NCI-H2107 (cell line): ENCODE measurements around the gene TNRC18.
A peak's percentile ranks its signal among the peaks of the same experiment; 100 is the strongest.
"Not testable (repeated sequence)": the region's sequence is repeated elsewhere in the genome, so short reads cannot be mapped to it uniquely, and the experiment has no call there.

Experiments
- DNase-seq: peaks from one replicate; lab custom pipeline; 2025; lab: John Stamatoyannopoulos, UW

The TNRC18 gene, protein sequence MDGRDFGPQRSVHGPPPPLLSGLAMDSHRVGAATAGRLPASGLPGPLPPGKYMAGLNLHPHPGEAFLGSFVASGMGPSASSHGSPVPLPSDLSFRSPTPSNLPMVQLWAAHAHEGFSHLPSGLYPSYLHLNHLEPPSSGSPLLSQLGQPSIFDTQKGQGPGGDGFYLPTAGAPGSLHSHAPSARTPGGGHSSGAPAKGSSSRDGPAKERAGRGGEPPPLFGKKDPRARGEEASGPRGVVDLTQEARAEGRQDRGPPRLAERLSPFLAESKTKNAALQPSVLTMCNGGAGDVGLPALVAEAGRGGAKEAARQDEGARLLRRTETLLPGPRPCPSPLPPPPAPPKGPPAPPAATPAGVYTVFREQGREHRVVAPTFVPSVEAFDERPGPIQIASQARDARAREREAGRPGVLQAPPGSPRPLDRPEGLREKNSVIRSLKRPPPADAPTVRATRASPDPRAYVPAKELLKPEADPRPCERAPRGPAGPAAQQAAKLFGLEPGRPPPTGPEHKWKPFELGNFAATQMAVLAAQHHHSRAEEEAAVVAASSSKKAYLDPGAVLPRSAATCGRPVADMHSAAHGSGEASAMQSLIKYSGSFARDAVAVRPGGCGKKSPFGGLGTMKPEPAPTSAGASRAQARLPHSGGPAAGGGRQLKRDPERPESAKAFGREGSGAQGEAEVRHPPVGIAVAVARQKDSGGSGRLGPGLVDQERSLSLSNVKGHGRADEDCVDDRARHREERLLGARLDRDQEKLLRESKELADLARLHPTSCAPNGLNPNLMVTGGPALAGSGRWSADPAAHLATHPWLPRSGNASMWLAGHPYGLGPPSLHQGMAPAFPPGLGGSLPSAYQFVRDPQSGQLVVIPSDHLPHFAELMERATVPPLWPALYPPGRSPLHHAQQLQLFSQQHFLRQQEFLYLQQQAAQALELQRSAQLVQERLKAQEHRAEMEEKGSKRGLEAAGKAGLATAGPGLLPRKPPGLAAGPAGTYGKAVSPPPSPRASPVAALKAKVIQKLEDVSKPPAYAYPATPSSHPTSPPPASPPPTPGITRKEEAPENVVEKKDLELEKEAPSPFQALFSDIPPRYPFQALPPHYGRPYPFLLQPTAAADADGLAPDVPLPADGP (N-terminal part only)

GRCh38 chr7:5423306-5423975, at the start of gene TNRC18:
TSS of gene TNRC18 (minus strand) at chr7:5423834. CDS start at chr7:5421246, 2,588 bp downstream.
- DNase-seq, result peak; percentile 84

DNA sequence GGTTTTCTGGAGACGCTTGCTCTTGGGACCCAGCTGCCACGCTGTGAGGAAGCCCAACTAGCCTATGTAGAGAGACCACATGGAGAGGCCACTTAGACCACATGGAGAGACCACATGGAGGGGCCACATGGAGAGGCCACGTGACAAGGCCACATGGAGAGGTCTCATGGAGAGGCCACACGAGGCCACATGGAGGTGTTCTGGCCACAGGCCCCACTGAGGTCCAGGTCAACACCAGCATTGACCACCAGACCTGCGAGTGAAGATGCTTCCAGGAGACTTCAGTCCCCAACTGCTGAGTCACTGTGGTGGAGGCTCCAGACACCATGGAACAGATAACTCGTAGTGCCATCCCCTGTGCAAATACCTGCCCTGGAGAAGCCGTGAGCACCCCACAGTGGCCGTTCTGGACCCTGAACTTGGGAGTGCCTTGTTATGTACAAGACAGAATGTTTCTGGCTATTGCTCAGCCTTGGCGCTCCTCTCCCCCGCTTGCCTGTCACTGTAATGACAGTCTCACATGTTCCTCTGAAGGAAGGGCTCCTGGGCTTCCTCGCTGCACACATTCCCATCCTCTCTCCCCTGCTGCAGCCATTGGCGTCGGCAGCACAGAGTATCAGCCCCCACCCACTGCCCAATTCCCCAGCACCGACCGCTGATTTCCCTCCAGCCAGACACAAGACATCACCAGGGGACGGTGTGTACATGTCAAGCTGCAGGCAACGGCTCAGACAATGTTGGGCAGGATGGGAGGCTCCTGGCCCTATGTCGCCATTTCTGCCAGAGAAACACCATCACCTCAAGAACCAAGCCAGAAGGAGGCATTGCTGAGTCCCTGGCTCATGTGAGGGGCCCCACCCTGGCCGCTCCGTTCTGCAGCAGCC, 49.0 kb upstream of the TNRC18 start:
- no peak for DNase-seq

- not testable (repeated sequence) for DNase-seq
Measured at GRCh38 chr7:5471623-5472022, 48.0 kb upstream of the TNRC18 start.

GRCh38 chr7:5470816-5471215, 47.2 kb upstream of the TNRC18 start:
- DNase-seq, result no peak

GRCh38 chr7:5470167-5470532, 46.5 kb upstream of the TNRC18 start:
- no peak for DNase-seq

- DNase-seq, result no peak
Measured at GRCh38 chr7:5469375-5470166, 45.9 kb upstream of the TNRC18 start.

DNA sequence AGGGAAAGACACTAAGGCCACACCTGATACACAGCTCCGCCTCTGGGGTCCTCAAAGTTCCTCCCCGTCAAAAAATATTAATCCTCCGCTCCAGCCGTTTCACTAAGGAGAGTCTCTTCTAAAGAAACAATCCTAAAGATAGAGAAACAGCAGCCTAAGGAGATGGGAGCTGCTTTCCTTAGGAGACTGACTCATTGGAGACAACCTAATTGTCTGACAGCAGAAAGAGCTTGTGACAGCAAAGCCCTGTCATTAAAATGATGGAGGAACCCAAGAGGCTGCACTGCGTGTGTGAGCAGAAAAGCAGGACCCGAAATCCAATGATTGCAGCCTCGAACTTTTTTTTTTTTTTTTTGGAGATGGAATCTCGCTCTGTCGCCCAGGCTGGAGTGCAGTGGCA, 44.0 kb upstream of the TNRC18 start:
- DNase-seq, result no peak

- no peak for DNase-seq
Measured at GRCh38 chr7:5466551-5466950, 42.9 kb upstream of the TNRC18 start.

DNA sequence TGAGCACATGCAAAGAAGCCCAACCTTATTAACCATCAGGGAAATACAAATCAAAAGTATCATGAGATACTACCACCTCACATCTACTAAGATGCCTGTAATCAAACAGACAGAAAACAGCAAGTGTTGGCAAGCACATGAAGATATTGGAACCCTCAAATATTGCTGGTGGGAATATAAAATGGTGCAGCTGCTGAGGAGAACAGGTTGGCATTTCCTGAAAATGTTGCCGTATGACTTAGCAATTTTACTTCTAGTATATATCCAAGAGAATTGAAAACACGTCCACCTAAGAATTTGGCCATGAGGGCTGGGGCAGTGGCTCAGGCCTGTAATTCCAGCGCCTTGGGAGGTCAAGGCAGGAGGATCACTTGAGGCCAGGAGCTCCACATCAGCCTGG, 39.4 kb upstream of the TNRC18 start:
- no peak for DNase-seq

DNA sequence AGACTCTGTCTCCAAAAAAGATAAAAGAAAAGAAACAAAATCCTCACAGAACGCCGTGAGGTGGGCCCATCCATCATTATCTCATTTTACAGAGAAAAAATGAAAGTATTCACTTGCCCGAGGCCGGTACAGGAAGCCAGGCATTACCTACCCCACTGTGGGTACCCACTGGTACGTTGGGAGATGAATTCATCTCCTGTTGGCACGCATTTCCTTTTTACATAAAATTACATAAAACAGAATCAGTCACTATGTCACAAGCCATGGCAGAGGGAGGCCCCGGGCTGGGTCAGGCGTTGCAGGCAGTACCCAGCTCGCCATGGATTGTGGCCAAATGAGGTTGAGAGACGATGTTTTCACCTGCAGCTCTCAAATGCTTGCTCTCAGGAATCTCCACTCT, 38.6 kb upstream of the TNRC18 start:
- no peak for DNase-seq

DNA sequence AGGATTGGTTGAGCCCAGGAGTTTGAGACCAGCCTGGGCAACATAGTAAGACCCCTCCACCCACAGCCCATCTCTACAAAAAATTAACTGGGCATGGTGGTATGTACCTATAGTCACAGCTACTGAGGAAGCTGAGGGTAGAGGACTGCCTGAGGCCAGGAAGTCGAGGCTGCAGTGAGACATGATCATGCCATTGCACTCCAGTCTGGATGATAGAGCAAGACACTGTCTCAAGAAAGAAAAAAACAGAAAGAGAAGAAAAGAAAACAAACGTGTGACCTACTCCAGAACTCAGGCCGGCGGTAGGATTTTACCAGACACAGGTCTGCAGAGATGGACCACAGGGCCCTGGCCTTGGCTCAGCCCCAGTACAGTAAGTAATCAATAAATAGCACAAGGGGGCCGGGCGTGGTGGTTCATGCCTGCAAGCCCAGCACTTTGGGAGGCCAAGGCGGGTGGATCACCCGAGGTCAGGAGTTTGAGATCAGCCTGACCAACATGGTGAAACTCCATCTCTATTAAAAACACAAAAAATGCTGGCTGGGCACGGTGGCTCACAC, 35.4 kb upstream of the TNRC18 start:
- no peak for DNase-seq

DNA sequence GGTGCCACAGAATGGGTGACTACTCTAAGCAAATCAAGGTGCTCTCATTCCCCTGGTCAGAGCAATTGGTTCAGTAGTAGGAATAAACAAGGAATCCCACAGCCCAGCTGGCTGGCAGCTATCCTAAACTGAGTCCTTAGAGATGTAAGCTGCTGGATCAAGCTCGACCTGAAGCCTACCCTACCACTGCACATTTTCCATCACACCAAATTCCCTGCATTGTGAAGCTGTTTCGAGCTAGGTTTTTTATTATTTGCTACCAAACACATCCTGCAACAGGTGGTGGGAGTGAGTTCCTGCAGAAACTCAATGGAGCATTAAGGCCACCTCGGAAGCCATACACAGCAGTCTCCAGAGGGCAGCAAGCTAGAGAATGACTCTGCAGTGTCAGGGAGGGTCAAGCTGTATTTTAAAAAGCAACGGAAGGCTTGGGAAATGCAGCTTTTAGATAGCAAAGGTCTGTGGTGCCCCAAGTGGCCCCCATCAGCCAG, 33.7 kb upstream of the TNRC18 start:
- no peak for DNase-seq

DNA sequence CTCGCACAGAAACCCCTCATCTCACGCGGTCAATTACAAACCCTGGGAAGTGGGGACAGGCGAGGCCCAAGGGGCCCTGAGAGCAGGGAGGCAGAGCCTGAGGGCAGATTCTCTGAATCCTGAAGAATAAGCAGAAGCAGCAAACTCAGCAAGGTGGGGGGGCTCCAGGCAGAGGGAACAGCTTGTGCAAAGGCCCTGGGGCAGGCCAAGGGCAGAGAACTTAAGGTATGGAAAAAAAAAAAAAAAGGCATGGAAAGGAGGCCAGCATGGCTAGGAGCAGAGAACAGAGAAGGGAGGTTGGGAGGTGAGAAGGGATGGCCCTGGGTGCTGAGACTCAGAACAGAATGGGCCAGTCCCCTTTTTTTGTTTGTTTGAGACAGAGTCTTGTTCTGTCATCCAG, 32.8 kb upstream of the TNRC18 start:
- no peak for DNase-seq

GRCh38 chr7:5455581-5456219, 32.1 kb upstream of the TNRC18 start:
- DNase-seq, result no peak

DNA sequence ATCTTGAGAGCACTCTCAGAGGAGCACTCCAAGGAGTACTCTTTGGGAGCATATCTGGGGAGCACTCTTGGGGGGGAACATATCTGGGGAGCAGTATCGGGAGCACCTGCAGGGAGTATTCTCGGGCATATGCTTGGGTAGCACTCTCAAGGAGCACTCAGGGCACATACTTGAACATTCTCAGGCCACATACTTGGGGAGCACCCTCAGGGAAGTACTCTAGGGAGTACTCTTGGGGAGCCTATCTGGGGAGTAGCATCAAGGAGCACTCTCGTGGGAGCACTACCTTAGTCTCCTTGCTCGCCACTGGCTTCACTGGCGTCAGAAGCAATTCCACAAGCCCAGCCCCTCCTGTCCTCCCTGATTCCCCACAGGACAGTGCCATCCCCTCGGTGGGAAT, 31.5 kb upstream of the TNRC18 start:
- DNase-seq, result no peak

GRCh38 chr7:5454485-5454884, 30.9 kb upstream of the TNRC18 start:
- no peak for DNase-seq

DNA sequence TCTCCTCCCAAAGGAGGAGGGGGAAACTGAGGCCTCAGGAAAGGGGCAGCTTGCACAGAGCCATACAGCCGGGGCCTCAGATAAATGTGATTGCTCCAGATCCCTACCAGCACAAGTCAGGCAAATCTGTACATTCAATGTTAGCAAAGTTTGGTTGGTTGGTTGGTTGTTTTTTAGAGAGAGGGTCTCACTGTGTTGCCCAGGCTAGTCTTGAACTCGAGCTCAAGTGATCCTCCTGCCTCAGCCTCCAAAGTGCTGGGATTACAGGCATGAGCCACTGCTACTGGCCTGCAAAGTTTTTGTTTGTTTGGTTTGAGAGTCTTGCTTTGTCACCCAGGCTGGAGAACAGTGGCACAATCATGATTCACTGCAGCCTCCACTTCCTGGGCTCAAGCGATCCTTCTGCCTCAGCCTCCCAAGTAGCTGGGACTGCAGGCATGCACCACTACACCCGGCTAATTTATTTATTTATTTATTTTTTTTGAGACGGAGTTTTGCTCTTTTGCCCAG, 30.0 kb upstream of the TNRC18 start:
- DNase-seq, result no peak

GRCh38 chr7:5452937-5453540, 29.4 kb upstream of the TNRC18 start:
- no peak for DNase-seq

- no peak for DNase-seq
Measured at GRCh38 chr7:5452470-5452899, 28.9 kb upstream of the TNRC18 start.
